K562 (cell line): ENCODE data around the gene PCDH9. TPM values are rescaled to one million over a fixed set of nuclear protein-coding genes. Genes with fewer than 3 reads are reported as not detected.

Experiments used
- ATAC-seq: fragments of 200-7000 bp; cut with Tn5 transposase; 3 replicates; pipeline ENCODE4 v1.9.1; 2020; ENCODE audit warnings: moderate library complexity
- BruUV-seq: library from RNA; stranded (reverse); fragments of 400-500 nt; replicated peaks from 2 replicates; lab custom pipeline; 2021; lab: Mats Ljungman, UMichigan
- CTCF ChIA-PET: fragments of 300-600 bp; formaldehyde crosslinking; extraction: SDS; loops from one replicate; lab custom pipeline; 2021; ENCODE audit warnings: low intra/inter-chr PET ratio; lab: Yijun Ruan, JAX
- POLR2A ChIA-PET: fragments of 300-600, 350-650 bp; sonication (Branson Sonifier 250); formaldehyde crosslinking; extraction: SDS; loops from one replicate; lab custom pipeline; 2021; ENCODE audit warnings: antibody characterized with exemption, inconsistent platforms; lab: Yijun Ruan, JAX
- DNase-seq, 4 experiments: peaks; one replicate each; pipeline versions ENCODE4 v3.0.0 to v3.0.0-alpha.2; 2011 to 2018; ENCODE audit warnings: low spot score in 3 of 4, mixed read lengths in 3 of 4; ENCODE audit errors: extremely low read depth in 1 of 4
- FAIRE-seq: peaks from 2 replicates; lab custom pipeline; 2011; peaks lifted over from hg19 to GRCh38; lab: Jason Lieb, UNC
- H2AFZ ChIP-seq: 2 replicates; pipeline ENCODE4 v1.6.0; 2011; ENCODE audit warnings: low read depth, low read length, control low read depth, inconsistent platforms
- H3K27ac ChIP-seq: fragments of 200-600 bp; 3 replicates; pipeline ENCODE4 v1.8.0; 2011; ENCODE audit warnings: low read depth, mild to moderate bottlenecking, control low read depth, inconsistent platforms, low read length, moderate library complexity, mixed read lengths; ENCODE audit errors: extremely low read depth
- H3K27me3 ChIP-seq, 2 experiments: fragments of 300-600 bp in 1 of 2; 2 replicates in 1 of 2; 3 replicates in 1 of 2; pipeline versions ENCODE4 v1.6.0 to v1.8.0; 2011; ENCODE audit warnings: inconsistent platforms in 2 of 2, low read length in 2 of 2, mild to moderate bottlenecking in 1 of 2, mixed read lengths in 1 of 2, moderate library complexity in 1 of 2; ENCODE audit not compliant: control insufficient read depth in 2 of 2, insufficient read depth in 2 of 2
- H3K36me3 ChIP-seq: fragments of 300-600 bp; 3 replicates; pipeline ENCODE4 v1.8.0; 2011; ENCODE audit warnings: mild to moderate bottlenecking, low read length, inconsistent platforms; ENCODE audit not compliant: control insufficient read depth, insufficient read depth
- H3K4me1 ChIP-seq, 2 experiments: fragments of 200-600 bp in 1 of 2; replicated peaks in 1 of 2; 2 replicates in 1 of 2; 3 replicates in 1 of 2; pipeline versions ENCODE4 v1.5.1 to v1.8.0; 2011; ENCODE audit warnings: inconsistent platforms in 2 of 2, low read length in 2 of 2, mild to moderate bottlenecking in 1 of 2, mixed read lengths in 1 of 2, moderate library complexity in 1 of 2; ENCODE audit not compliant: control insufficient read depth in 2 of 2, insufficient read depth in 2 of 2
- H3K4me2 ChIP-seq: 2 replicates; pipeline ENCODE4 v1.6.1; 2011; ENCODE audit warnings: low read length, control low read depth, inconsistent platforms, mixed read lengths; ENCODE audit not compliant: insufficient read depth
- H3K4me3 ChIP-seq: fragments of 200-600 bp; sonication (generic), shearing (Covaris generic); 2 replicates; pipeline ENCODE4 v1.5.1; 2016; ENCODE audit warnings: control low read depth, inconsistent platforms
- H3K79me2 ChIP-seq: fragments of 200-600 bp; 3 replicates; pipeline ENCODE4 v1.8.0; 2011; ENCODE audit warnings: low read length, inconsistent platforms; ENCODE audit not compliant: control insufficient read depth, insufficient read depth
- H3K9ac ChIP-seq, 2 experiments: 2 replicates each; pipeline versions ENCODE4 v1.6.0 to v1.6.1; 2011; ENCODE audit warnings: low read depth in 2 of 2, low read length in 2 of 2, control low read depth in 1 of 2, inconsistent platforms in 1 of 2, mild to moderate bottlenecking in 1 of 2, mixed read lengths in 1 of 2; ENCODE audit not compliant: insufficient read depth in 1 of 2
- H3K9me1 ChIP-seq: one replicate; pipeline ENCODE4 v1.6.0; 2011; ENCODE audit warnings: inconsistent platforms, mild to moderate bottlenecking, low read length, moderate library complexity; ENCODE audit not compliant: control insufficient read depth, insufficient read depth
- H3K9me3 ChIP-seq: replicated peaks from 2 replicates; pipeline ENCODE4 v1.5.1; 2011; ENCODE audit warnings: low read depth, low read length, inconsistent platforms; ENCODE audit not compliant: control insufficient read depth, insufficient read depth
- H4K20me1 ChIP-seq: replicated peaks from 2 replicates; pipeline ENCODE4 v1.6.1; 2011; ENCODE audit warnings: low read length, inconsistent platforms, mixed read lengths; ENCODE audit not compliant: control insufficient read depth, insufficient read depth
- CBFA2T3 ChIP-seq: fragments of 450-650 bp; IDR thresholded peaks from 2 replicates; pipeline ENCODE4 v1.6.1; 2017
- ELK3 ChIP-seq: fragments of 450-650 bp; formaldehyde crosslinking; IDR thresholded peaks from 2 replicates; pipeline ENCODE4 v1.4.0; 2020; ENCODE audit warnings: mild to moderate bottlenecking
- EZH2 ChIP-seq: IDR thresholded peaks from 2 replicates; pipeline ENCODE4 v1.6.1; 2012; ENCODE audit warnings: low read depth, mild to moderate bottlenecking, inconsistent platforms, low read length, borderline replicate concordance
- GATAD2A ChIP-seq: fragments of 450-650 bp; IDR thresholded peaks from 2 replicates; pipeline ENCODE4 v1.6.1; 2017
- HDAC2 ChIP-seq: fragments of 450-650 bp; IDR thresholded peaks from 2 replicates; pipeline ENCODE4 v1.6.1; 2016; ENCODE audit warnings: mild to moderate bottlenecking
- HIVEP1 ChIP-seq: fragments of 250-450 bp; sonication (Bioruptor Pico); IDR thresholded peaks from 2 replicates; pipeline ENCODE4 v1.4.0; 2020; ENCODE audit warnings: mild to moderate bottlenecking
- MAX ChIP-seq: sonication (generic); formaldehyde crosslinking; IDR thresholded peaks from 2 replicates; pipeline ENCODE4 v1.9.0; 2022; ENCODE audit warnings: mild to moderate bottlenecking, missing genetic modification reagents
- MEF2D ChIP-seq: conservative IDR thresholded peaks from 2 replicates; pipeline ENCODE4 v1.6.1; 2016; ENCODE audit warnings: low read depth, missing genetic modification characterization, missing compliant biosample characterization
- MTF1 ChIP-seq: fragments of 250-450 bp; sonication (Bioruptor Pico); IDR thresholded peaks from 2 replicates; pipeline ENCODE4 v1.9.0; 2021; ENCODE audit warnings: moderate library complexity, mild to moderate bottlenecking, inconsistent platforms, borderline replicate concordance
- PHB2 ChIP-seq: fragments of 450-650 bp; IDR thresholded peaks from 2 replicates; pipeline ENCODE4 v1.6.1; 2017; ENCODE audit warnings: low read depth
- POLR2AphosphoS2 ChIP-seq: IDR thresholded peaks from 2 replicates; pipeline ENCODE4 v1.6.1; 2012; ENCODE audit warnings: low read length, improper control_type of control experiment
- RBM34 ChIP-seq: fragments of 200-400 bp; formaldehyde crosslinking; IDR thresholded peaks from 2 replicates; pipeline ENCODE4 v1.6.1; 2018; ENCODE audit warnings: low read length, borderline replicate concordance; ENCODE audit not compliant: insufficient read depth
- TFAP4 ChIP-seq: sonication (generic); formaldehyde crosslinking; IDR thresholded peaks from 2 replicates; pipeline ENCODE4 v1.8.0; 2022; ENCODE audit warnings: missing genetic modification reagents, mild to moderate bottlenecking, moderate library complexity, borderline replicate concordance
- ZKSCAN8 ChIP-seq: fragments of 200-800 bp; sonication (Bioruptor generic); IDR thresholded peaks from 2 replicates; pipeline ENCODE4 v1.6.1; 2016; ENCODE audit warnings: missing genetic modification characterization, missing compliant biosample characterization
- ZNF354B ChIP-seq: fragments of 250-450 bp; sonication (Bioruptor Pico); IDR thresholded peaks from 2 replicates; pipeline ENCODE4 v1.4.0; 2020
- ZNF586 ChIP-seq: fragments of 450-650 bp; formaldehyde crosslinking; conservative IDR thresholded peaks from 2 replicates; pipeline ENCODE4 v1.4.0; 2020; ENCODE audit warnings: mild to moderate bottlenecking, moderate library complexity
- WGBS: fragments of 100-300 bp; shearing (Covaris generic); methylation state at CpG from one replicate; pipeline ENCODE4 v1.1.6; 2016; ENCODE audit warnings: low coverage, mixed read lengths; ENCODE audit not compliant: insufficient coverage; ENCODE audit errors: missing lambda C conversion rate; 5-methylcytosine and 5-hydroxymethylcytosine counted together
- in situ Hi-C: fragments of 300-500 bp; cut with MboI; formaldehyde crosslinking; loops from 4 replicates; pipeline ENCODE4 v1.15.0; 2018; ENCODE audit warnings: inconsistent platforms, mixed read lengths
- intact Hi-C: fragments of 100-400 bp; cut with micrococcal nuclease; formaldehyde crosslinking; loops from 2 replicates; pipeline ENCODE4 v1.14.2; 2022
- polyA plus RNA-seq, 8 experiments: library from polyadenylated mRNA; depleted of rRNA in 4 of 8; stranded (reverse) in 5 of 8; unstranded in 3 of 8; fragments of >200 nt; fragmentation: Nextera tagmentation in 2 of 8; fragmentation: Illumina TruSeq in 1 of 8; extraction: Ambion mirVana in 2 of 8; extraction: Trizol in 1 of 8; gene quantifications; 2 replicates each; pipeline versions ENCODE4 v1.2.1 to v1.2.3, GENCODE V29; 2011 to 2014; ENCODE audit warnings: inconsistent platforms in 1 of 8, missing spikeins in 1 of 8
- total RNA-seq, 7 experiments: library from RNA; depleted of rRNA in 6 of 7; stranded (reverse); fragments of >200 nt in 6 of 7; fragmentation: Illumina TruSeq in 2 of 7; extraction: Trizol in 2 of 7; gene quantifications; 2 replicates each; pipeline versions ENCODE4 v1.2.1 to v1.2.3, GENCODE V29; 2011 to 2021; ENCODE audit warnings: low replicate concordance in 1 of 7

Gene PCDH9
- total and polyA plus RNA-seq, 9 of the 15 experiments (the other 6 are each of a cell fraction or from before 2014, with no cell fraction given) = 1.1 to 6.7 (median 4.9) TPM

- Histone ChIP-seq H2AFZ (no peak overlapping the region), H3K9ac (no peak overlapping the region), H3K4me1 (no peaks in the 10 kb centered on the region), H3K4me3 (no peak overlapping the region), H4K20me1 (no peaks in the 10 kb centered on the region), H3K27ac (no peak overlapping the region), H3K9me1 (no peaks in the 10 kb centered on the region), H3K27me3 (no peaks in the 10 kb centered on the region), H3K4me2 (no peak overlapping the region), H3K79me2 (no peaks in the 10 kb centered on the region), H3K9me3 (no peaks in the 10 kb centered on the region), H3K36me3 (no peaks in the 10 kb centered on the region)
- no peak for DNase-seq
- intact Hi-C loops (no loop called here), in situ Hi-C loops (no loop called here)
- ChIA-PET CTCF (no interaction called here), POLR2A (no interaction called here)
- no TSS peak for BruUV-seq
- TF ChIP-seq HDAC2 (no peak), ZNF586 (CRISPR knock-in tag) (no peak), TFAP4 (CRISPR knock-in tag) (no peak), RBM34 (no peak), HIVEP1 (no peak), PHB2 (no peak)
- no peak for ATAC-seq
- FAIRE-seq = no peak
- 38% methylated on average over 1 of the region's 1 CpG for WGBS
Observed at GRCh38 chr13:66635526-66635925, 594.6 kb downstream of the PCDH9 start.

- no peak for ATAC-seq
- POLR2A ChIA-PET = no interaction called here
- no peak for FAIRE-seq
- TF ChIP-seq EZH2 (no peak), CBFA2T3 (no peak), GATAD2A (no peak), ZNF354B (CRISPR knock-in tag) (no peak), MEF2D (tag) (no peak), ZKSCAN8 (CRISPR knock-in tag) (no peak), POLR2AphosphoS2 (no peak), MTF1 (CRISPR knock-in tag) (no peak), ELK3 (no peak), MAX (CRISPR knock-in tag) (no peak)
Observed at GRCh38 chr13:66634384-66634783, 595.8 kb downstream of the PCDH9 start.

More at GRCh38 chr13:66634384-66634783, 595.8 kb downstream of the PCDH9 start:
- BruUV-seq = no TSS peak
- Histone ChIP-seq H3K9me1 (no peaks in the 10 kb centered on the region), H3K36me3 (no peaks in the 10 kb centered on the region), H3K4me3 (no peak overlapping the region), H4K20me1 (no peaks in the 10 kb centered on the region), H3K9me3 (no peaks in the 10 kb centered on the region), H3K27ac (no peak overlapping the region), H3K4me1 (no peaks in the 10 kb centered on the region), H3K9ac (no peak overlapping the region), H3K79me2 (no peaks in the 10 kb centered on the region), H3K4me2 (no peak overlapping the region), H3K27me3 (no peaks in the 10 kb centered on the region), H2AFZ (no peak overlapping the region)
- CTCF ChIA-PET = no interaction called here
- intact Hi-C loops = no loop called here
- no peak for DNase-seq
- in situ Hi-C loops = no loop called here
